ENCODE data around the gene KCTD5. TPM values are rescaled to one million over a fixed set of nuclear protein-coding genes. Genes with fewer than 3 reads are reported as not detected.

Gene KCTD5
- total and polyA plus RNA-seq, 9 of the 15 experiments (the other 6 are each of a cell fraction or from before 2014, with no cell fraction given): 0.73 to 58.3 (median 32.3) TPM

GRCh38 chr16:2720719-2721633 is 38.7 kb downstream of the KCTD5 start (continued):
- peak; percentile 98 for TF ChIP-seq ZBTB40 (IDR thresholded peaks at IDR 0.05)
- no peak for TF ChIP-seq ZBTB40 (CRISPR knock-in tag; IDR thresholded peaks at IDR 0.05)
- no peak for TF ChIP-seq THAP12 (CRISPR knock-in tag; IDR thresholded peaks at IDR 0.05)
- no peak for TF ChIP-seq TBL1XR1 (IDR thresholded peaks at IDR 0.05; ENCODE audit: low read length in 2 of 2)
- peak; percentile 66 for TF ChIP-seq RBBP5 (IDR thresholded peaks at IDR 0.05; ENCODE audit: borderline replicate concordance, insufficient read depth, low read length, poor library complexity, severe bottlenecking)
- TF ChIP-seq FOS (IDR thresholded peaks at IDR 0.05; ENCODE audit: extremely low read depth, insufficient read length): no peak
- TF ChIP-seq EZH2 (IDR thresholded peaks at IDR 0.05; ENCODE audit: borderline replicate concordance, low read depth, low read length): no peak
- TF ChIP-seq FOXK2 (conservative IDR thresholded peaks at IDR 0.05 in 1 of 2, IDR thresholded peaks at IDR 0.05 in 1 of 2; ENCODE audit: low read depth in 2 of 2): no peak
- TF ChIP-seq CXXC5 (CRISPR knock-in tag; IDR thresholded peaks at IDR 0.05): peak; percentile 74
- TF ChIP-seq ZNF76 (CRISPR knock-in tag; IDR thresholded peaks at IDR 0.05; ENCODE audit: borderline replicate concordance): no peak
- no peak for TF ChIP-seq ESRRB (CRISPR knock-in tag; IDR thresholded peaks at IDR 0.05; ENCODE audit: borderline replicate concordance)
- TF ChIP-seq MIER1 (IDR thresholded peaks at IDR 0.05; ENCODE audit: low read depth): no peak
- TF ChIP-seq ATF1 (CRISPR knock-in tag; IDR thresholded peaks at IDR 0.05): peak; percentile 78
- peak; percentile 84 for TF ChIP-seq ATF1 (tag; IDR thresholded peaks at IDR 0.05)
